Glomerular endothelial cell (primary cell): ENCODE data around the gene SGPP1. TPM values are rescaled to one million over a fixed set of nuclear protein-coding genes. Genes with fewer than 3 reads are reported as not detected.
"Not testable (repeated sequence)": the region's sequence is repeated elsewhere in the genome, so short reads cannot be mapped to it uniquely, and the experiment has no call there.

Experiments used
- DNase-seq: peaks from one replicate; pipeline ENCODE4 v3.0.0-alpha.2; 2011; ENCODE audit warnings: low read depth, low spot score; ENCODE audit errors: extremely low read depth
- total RNA-seq: library from RNA; depleted of rRNA; stranded (reverse); fragments of >200 nt; gene quantifications from 2 replicates; pipeline ENCODE4 v1.2.3, GENCODE V29; 2015

The SGPP1 gene
- total RNA-seq, 1 donor from 2014 or later: 13.2 TPM

- DNase-seq: no peak
These were observed 1.4 kb downstream of the SGPP1 start for GRCh38 chr14:63726499-63726898.

- DNase-seq: no peak
These were observed 1.9 kb downstream of the SGPP1 start for GRCh38 chr14:63725786-63726460.

- DNase-seq: no peak
These were observed 10.2 kb downstream of the SGPP1 start for GRCh38 chr14:63717702-63718101.

- DNase-seq: no peak
These were observed 12.5 kb downstream of the SGPP1 start for GRCh38 chr14:63715360-63715759.

- DNase-seq: no peak
These were observed 14.1 kb downstream of the SGPP1 start for GRCh38 chr14:63713764-63714163.

GRCh38 chr14:63713058-63713457 is 14.8 kb downstream of the SGPP1 start:
- DNase-seq: no peak

- DNase-seq: no peak
These were observed 15.7 kb downstream of the SGPP1 start for GRCh38 chr14:63712123-63712522.

- no peak for DNase-seq
These were observed 17.4 kb downstream of the SGPP1 start for GRCh38 chr14:63710497-63710896.

GRCh38 chr14:63709589-63709988 is 18.3 kb downstream of the SGPP1 start:
- DNase-seq: no peak

- DNase-seq: no peak
These were observed 20.6 kb downstream of the SGPP1 start for GRCh38 chr14:63707216-63707615.

- no peak for DNase-seq
These were observed 22.2 kb downstream of the SGPP1 start for GRCh38 chr14:63705561-63706070.

GRCh38 chr14:63702530-63702929 is 25.3 kb downstream of the SGPP1 start:
- not testable (repeated sequence) for DNase-seq

- no peak for DNase-seq
These were observed 26.1 kb downstream of the SGPP1 start for GRCh38 chr14:63701606-63702299.

GRCh38 chr14:63692310-63693020 is 35.4 kb downstream of the SGPP1 start:
- no peak for DNase-seq

GRCh38 chr14:63689132-63689531 is 38.7 kb downstream of the SGPP1 start:
- no peak for DNase-seq

GRCh38 chr14:63686926-63687325 is 40.9 kb downstream of the SGPP1 start:
- no peak for DNase-seq

GRCh38 chr14:63685401-63685800 is 42.5 kb downstream of the SGPP1 start:
- no peak for DNase-seq

- no peak for DNase-seq
These were observed 44.9 kb downstream of the SGPP1 start for GRCh38 chr14:63682727-63683593.

- no peak for DNase-seq
These were observed 49.3 kb downstream of the SGPP1 start for GRCh38 chr14:63678536-63678935.

- peak; percentile 72 for DNase-seq
These were observed 49.9 kb downstream of the SGPP1 start for GRCh38 chr14:63677891-63678379.
